GM19193 (cell line): ENCODE results near the gene MEGF11.

ENCODE experiments used
- POLR2A ChIP-seq: IDR thresholded peaks from 4 replicates; pipeline ENCODE4 v1.6.1; 2011; ENCODE audit not compliant: insufficient read depth, insufficient read length; ENCODE audit errors: extremely low read depth

Gene MEGF11

DNA sequence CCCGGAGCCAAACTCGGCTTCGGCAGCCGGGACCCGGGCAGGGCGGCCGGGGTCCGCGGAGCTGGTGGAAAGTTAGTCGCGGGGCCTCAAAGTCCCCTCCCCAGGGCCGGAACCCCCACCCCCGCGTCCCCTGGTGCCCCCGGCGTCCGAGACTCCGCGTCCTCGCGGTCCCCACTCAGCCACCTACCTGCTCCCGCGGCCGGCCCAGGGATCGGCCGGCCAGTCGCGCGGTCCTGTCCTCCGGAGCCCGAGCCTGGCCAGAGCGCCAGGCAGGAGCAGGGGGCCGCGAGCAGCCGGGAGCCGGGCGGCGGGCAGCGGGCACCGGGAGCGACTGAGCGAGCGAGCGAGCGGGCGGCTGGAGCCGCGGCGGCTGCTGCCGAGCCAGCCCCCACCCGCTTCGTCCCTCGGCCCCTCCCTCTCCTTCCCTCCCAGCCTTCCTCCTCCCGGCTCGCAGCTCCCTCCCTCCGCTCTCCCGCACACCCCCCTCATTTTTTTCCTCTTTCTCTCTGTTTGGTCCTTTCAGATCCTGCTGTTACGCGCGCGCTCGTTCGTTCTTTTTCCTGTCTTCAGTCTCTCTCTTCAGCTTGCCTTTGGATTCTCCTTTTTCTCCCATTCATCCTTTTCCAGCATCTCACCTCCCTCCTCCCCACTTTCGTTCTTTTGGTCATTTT, at the start of gene MEGF11:
MEGF11 (minus strand) TSS at position 333 of the 671 bp plus-strand sequence. CDS start 125,347 bp downstream, outside the sequence.
- no peak for TF ChIP-seq POLR2A

DNA sequence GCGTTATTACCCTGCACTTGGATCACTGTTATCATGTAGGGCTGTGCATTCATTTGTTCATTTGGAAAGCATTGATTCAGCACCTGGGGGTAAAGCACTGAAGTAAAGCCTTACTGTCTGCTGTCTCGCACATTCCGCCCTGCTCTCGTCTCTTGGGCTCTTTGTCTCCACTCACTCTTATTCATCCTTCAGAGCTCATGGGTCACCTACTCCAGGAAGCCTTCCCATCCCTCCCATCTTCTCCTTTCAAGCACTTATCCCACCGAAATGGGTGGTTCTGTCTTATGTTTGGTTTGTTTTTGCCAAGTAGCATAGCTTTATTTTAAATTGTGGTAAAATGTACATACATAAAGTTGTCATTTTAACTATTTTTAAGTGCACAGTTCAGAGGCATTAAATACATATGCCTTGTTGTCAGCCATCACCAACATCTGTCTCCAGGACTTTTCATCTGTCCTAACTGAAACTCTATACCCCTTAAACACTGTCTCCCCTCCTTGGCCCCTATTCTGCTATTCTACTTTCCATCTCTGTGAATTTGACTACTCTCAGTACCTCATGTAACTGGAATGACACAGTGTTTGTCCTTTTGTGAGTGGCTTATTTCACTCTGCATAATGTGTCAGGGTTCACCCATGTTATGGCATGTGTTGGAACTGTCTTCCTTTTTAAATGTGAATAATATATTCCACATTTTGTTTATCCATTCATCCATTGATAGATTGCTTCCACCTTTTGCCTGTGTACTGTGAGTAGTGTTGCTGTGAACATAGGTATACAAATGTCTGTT, 49.1 kb upstream of the MEGF11 start:
- TF ChIP-seq POLR2A = no peak

DNA sequence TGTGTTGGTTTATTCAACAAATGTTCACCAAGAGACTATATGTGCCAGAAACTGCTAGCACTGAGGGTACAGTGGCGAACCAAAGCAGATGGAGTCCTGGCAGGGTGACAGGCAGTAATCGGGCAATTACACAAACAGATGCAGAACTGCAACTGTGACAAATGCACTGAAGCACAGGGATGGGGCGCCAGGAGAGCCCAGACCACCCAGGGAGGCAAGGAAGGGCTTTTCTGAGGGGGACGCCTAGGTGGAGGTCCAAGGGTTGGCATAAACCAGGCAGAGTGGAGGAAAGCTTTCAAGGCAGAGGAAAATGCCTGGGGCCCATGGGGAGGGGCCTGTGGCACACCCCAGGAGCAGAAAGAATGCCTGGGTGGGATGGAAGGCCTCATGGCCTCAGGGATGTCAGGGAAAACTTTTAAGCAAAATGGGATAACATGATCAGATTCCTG, 45.3 kb upstream of the MEGF11 start:
- TF ChIP-seq POLR2A = no peak

DNA sequence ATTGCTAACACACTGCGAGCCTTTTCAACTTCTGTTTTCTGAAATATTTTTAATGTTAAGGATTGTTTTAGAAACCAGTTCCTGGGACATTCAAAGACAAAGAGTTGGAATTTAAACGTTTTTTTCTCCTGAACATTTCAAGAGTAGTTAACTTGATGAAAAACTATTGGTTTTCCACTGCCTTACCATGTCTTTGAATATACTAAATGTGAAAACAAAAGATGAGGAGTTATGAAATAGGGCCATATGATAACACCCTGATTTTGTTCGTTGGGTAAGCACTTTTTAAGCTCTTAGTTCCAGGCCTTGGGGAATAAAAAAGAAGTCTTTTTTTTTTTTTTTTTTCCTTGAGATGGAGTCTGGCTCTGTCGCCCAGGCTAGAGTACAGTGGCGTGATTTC, 42.6 kb upstream of the MEGF11 start:
- no peak for TF ChIP-seq POLR2A

DNA sequence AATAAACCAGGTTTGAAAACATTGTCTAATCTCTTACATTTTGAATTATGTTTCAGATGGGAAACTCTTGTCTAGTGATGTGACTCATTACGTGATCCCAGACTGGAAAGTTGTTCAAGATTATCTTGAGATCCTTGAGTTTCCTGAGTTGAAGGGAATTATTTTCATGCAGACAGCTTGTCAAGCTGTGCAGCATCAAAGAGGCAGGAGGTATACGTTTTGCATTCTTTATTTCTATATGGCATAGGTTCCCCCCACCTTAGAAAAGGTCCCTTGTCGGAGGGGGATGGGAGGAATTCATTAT, 41.3 kb upstream of the MEGF11 start:
- TF ChIP-seq POLR2A = no peak

DNA sequence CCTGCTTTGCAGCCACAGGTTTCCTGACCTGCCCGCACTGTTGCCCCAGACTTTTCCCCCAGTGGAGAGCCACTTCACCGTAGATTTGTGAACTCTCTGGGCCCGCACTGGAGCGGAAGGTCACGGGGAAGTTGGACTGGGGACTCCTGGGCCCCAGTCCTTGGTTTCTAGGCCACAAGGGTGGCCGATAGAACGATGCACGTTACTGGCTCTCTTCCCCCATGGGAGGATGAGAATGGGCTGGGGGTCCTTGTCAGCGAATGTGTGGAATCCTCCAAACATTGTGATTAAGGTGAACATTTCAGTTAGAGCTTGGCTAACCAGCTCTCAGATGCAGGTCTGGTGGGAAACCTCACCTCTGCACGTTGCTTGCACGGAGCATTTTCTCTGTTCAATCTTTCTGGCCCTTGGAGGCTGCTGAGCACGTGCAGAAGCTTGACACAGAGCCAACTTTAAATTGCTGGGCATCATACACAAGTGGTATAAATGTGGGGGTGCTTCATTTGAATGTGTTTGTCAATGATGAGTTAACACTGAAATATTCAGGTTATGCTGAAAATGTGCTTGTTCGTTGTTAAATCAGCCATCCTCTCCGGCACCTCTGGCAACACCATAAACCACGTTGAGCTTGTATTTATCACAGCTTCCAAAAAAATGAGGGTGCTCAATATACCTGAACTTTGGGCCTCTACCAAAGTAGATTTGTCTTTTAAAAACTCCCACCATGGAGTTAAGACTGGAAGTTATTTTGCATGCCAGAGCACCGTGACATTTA, 40.8 kb upstream of the MEGF11 start:
- no peak for TF ChIP-seq POLR2A

DNA sequence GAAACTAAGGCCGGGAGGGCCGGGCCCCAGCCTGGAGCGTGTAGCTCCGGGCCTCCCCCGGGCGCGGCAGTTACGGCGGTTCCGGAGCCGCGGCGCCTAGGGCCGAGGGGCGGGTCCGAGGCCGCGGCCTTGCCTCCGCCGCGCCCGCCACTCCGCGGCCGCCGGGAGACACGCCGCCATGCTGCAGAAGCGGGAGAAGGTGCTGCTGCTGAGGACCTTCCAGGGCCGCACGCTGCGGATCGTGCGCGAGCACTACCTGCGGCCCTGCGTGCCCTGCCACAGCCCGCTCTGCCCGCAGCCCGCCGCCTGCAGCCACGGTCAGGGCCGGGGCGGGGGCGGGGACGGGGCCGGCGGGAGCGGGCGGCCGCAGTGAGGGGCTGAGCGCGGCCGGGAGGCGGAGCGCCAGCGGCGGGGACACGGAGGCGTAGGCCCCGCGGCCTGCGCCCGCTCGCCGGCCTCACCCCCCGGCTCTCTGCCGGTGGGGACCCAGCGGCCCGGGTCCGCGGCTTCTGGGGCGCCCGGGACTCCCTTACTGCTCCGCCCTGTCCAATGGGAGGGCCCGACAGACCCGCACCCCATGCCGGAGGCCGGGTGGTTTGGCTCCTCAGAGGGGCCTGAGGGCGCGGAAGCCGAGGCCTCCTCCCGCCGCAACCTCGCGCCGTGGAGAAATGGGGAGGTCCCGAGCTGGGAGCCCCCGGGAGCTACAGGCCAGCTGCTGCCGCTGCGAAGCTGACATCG, 40.0 kb upstream of the MEGF11 start, which contains the start of gene DIS3L:
DIS3L (plus strand) TSS at position 150 of the 738 bp plus-strand sequence; CDS start at position 179, 29 bp downstream.
- TF ChIP-seq POLR2A = peak; percentile 74

DNA sequence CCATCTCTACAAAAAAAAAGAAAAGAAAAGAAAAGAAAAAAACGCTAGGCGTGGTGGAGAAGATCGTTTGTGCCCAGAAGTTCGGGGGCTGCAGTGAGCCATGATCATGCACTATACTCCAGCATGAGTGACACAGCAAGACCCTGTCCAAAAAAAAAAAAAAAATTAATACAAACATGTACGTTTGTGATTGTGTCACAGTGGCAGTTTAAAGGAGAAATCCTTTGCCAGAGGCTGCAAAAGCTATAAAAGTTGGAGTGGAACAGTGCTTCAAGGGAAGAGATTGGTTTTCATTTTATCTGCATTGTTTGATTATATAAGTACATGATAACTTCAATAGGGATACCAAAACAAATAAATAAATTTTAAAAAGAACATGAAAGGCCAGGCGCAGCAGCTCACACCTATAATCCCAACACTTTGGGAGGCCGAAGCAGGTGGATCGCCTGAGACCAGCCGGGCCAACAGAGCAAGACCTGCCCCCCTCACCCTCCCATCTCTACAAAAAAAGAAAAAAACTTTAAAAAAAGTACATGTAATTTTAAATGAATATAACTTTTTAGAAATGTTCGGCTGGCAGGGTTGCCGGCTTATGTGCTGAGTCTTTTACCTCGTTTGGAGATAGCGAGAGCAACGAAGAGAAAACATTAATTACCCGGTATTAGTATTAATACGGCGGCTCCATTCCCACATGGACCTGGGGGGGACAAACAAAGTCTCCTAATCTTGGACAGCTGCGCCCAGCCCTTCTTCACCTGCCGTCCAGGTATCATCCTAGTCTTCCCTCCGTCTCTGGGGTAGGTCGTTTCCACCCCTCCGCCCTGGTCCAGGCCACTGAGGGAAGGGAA, 39.2 kb upstream of the MEGF11 start:
- no peak for TF ChIP-seq POLR2A

DNA sequence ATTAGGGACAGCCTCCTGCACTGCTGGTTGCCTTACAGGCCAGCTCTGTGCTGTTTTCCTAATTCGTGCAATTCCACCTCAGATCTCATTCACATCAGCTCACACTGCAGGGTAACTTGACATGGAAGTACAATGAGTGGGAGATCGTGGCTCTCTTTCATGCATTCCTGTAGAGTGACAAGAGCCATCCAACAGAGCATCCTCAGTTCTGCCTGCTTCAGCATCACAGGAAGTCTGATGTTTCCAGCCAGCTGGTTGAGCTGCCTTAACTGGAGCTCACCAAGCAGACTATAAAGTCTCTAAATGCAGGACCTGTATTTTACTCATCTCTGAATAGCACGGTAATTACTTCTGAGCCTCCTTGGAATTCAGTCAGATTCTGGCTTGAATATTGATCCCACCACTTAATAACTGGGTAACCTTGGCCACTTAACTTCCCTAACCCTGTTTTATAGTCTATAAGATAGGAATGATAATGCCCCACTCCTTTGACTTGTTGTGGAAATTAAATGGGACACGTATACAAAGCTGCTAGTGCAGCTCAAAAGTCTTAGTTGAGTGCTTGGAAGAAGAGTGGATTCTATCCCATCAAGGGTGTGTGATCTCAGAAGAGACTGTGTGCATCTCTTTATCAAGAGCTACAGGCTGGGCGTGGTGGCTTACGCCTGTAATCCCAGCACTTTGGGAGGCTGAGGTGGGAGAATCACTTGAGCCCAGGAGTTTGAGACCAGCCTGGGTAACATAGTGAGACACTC, 38.4 kb upstream of the MEGF11 start:
- TF ChIP-seq POLR2A = no peak

DNA sequence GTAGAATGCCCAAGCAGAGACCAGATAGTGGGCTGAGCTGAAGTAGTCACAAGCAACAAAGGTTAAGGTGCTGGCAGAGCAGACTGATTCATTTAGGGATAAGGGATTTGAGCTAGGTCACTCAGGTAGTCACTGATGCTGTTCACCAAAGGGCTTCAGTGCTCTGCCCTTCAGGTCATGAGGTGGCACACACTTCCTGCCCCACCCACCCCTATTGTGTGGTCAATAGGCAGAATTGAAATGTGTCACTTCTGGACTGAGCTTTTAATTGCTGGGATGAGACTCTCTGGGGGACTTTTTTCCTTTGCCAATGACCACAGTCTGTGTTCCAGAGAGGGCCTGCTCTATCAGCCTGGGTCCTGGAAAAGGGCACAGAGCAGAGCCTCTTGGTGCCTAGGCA, 37.0 kb upstream of the MEGF11 start:
- TF ChIP-seq POLR2A = no peak

DNA sequence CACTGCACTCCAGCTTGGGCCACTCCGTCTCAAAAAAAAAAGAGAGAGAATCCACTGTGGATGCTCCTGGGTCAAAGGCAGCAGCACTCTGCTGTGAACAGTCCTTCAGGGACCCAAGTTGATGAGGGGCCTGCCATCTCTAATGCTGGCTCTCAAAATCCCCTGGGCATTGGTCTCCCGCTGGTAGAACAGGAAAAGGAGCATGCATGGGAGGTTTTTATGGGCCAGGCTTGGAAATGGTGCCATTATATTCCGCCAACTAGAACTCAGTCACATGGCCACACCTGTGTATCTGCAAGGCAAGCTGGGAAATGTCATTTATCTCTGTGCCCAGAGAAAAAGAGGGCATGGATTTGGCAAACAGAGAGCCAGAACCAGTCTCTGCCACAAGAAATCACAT, 36.5 kb upstream of the MEGF11 start:
- no peak for TF ChIP-seq POLR2A

DNA sequence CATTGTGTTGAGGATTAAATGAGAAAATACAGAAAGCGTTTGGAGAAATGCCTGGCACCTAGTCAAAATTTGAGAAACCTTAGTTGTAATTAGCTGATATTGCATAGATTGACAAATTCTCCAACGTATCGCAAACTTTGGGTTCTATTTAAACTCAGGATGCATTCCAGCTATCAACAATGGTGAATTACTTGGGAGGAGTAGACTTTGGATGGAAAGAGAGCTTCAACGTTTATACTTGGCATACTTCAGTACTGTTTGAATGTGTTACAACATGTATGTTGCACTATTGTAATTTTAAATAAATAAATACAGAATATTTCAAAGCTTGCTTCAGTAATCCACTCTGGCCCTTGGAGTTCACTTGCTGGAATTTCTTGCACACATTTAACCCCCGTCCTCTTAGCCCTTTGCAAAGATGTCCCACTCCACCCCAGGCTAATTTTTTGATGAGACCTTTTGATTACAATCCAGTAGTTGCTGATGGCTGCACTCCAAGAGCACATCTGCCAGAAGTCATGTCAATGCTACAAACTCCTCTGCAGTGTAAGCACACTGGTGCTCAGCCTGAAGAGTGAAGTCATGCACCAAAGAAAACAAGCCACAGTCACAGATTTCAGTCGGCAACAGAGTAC, 35.1 kb upstream of the MEGF11 start:
- TF ChIP-seq POLR2A = no peak

DNA sequence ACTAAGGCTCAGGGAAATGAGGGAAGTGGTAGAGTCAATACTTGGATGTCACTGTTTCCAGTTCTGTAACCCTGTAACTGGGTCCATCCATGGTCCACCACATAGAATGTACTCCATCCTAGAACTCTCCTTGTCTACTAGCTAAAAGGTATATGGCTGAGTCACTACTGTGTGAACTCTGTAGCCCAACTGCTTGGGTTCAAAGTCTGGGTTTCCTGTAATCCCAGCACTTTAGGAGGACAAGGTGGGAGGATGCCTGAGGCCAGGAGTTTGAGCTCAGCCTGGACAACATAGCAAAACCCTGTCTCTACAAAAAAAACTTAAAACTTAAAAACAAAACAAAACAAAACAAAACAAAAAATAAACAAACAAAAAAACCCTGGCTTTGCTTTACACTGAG, 34.5 kb upstream of the MEGF11 start:
- TF ChIP-seq POLR2A = no peak
